Superior temporal gyrus (tissue), 1 donor: Measurements from ENCODE around the gene PAH.

Experiments
- DNase-seq: peaks from one replicate; pipeline ENCODE4 v3.0.0-alpha.2; 2016; ENCODE audit errors: extremely low spot score

Gene PAH

DNA sequence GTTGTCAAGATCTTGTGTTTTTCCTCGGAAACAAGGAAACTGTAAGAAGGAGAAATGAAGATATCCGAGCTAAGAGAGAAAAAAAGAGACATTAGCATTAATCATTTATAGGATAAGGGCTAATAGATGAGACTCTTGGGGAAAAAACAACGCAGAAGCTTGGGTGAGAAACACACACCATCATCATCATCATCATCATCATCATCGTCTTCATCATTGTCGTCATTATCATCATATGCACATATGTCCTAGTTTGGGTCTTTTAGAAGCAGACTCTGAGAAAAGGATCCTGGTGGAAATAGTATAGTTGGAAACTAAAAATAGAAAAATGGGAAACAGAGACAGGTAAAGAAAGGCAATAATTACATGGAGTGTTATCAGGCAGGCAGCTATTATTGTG lies 95.9 kb downstream of the PAH start:
- no peak for DNase-seq

GRCh38 chr12:102816816-102817434 lies 100.1 kb downstream of the PAH start:
- peak; percentile 53 for DNase-seq

DNA sequence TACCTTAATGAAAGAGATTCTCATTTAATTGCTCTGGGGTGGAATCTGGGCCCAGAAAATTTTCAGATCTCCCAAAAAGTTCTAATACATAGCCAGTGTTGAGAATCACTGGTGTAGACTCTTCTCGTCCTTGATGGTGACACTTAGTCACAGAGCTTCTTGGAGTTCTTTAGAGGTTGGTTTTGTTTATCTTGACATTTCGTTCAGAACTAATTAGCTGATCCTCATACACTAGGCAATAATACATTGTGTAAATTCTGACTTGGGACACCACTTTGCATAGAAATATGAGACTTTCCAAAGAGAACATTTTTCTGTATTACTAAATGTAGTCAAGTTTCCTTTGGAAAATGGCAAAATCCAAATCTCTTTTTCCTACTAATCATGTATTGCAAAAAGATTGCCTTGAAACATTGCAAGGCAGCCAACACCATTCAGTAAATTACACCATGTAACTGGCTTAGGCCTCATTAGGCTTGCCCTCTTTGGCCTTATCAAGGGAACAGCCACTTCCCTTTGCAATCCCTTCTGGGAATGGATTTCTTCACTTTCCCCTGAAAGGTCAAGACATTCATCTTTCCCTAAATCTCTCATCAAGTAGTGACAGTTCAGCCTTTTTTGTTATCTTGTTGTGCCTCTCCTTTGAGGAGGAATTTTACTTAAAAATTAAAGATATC lies 102.2 kb downstream of the PAH start:
- no peak for DNase-seq

GRCh38 chr12:102812344-102812743 lies 104.7 kb downstream of the PAH start:
- DNase-seq: no peak

- no peak for DNase-seq
These were observed 105.8 kb downstream of the PAH start for GRCh38 chr12:102811110-102811737.

GRCh38 chr12:102808412-102808811 lies 108.6 kb downstream of the PAH start:
- DNase-seq: no peak

GRCh38 chr12:102806592-102806991 lies 110.5 kb downstream of the PAH start:
- DNase-seq: no peak

DNA sequence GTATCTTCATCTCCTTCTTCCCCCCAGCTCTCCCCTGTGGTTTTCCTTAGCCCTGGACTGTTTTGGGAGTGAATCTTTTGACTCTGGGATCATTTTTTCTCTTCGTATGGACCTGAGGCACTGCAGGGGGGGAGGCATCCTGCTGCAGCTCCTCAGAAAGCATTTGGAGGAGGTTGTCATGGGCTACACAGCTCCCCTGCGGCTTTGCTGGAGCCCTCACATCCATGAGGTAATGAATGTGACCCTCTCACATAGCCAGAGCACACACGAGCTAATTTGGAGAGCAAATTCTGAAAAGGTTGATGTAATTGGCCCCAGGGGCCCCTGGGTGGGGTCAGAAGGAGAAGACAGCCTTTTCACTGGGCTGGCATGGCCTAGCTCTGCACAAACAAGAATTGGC lies 110.9 kb downstream of the PAH start:
- no peak for DNase-seq

DNA sequence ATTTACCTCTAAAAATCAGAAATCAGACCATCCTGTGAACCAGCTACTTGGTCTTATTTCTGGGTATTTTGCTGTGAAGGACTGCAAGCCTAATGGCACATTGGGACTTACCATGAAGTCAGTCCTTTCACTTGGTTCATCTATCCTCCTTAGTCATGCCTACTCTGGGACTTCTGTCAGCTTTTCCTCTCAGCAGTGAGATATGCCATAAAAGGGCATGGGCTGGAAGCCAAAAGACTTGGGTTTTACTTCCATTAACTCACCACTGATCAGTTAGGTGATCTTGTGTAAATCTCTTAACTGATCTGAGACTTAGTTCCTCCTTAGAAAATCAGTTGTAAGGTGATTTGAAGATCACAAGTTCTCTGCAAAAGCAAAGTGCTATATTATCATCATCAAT lies 116.5 kb downstream of the PAH start:
- no peak for DNase-seq

DNA sequence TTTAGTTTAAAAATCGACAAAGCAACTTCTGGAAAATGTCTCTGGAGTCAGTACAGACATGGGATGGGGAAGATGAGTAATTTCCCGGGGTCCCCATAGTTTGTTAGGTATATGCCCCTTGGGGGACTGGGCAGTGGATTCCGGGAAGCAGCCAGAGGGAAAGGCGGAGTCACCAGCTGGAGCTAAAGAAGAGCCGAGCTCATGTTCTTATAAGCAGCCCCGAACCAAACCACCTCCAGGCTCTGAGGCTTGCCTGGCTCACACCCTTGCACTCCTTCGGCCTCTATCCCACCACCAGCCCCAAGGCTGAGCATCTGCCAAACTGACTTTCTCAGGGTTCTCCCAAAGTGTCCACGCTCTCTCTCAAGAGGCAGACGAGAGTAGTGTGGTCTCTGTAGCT lies 117.8 kb downstream of the PAH start:
- DNase-seq: no peak

- DNase-seq: no peak
These were observed 119.5 kb downstream of the PAH start for GRCh38 chr12:102797528-102797927.

GRCh38 chr12:102793921-102794320 lies 123.1 kb downstream of the PAH start:
- peak; percentile 20 for DNase-seq
